Germinal center (tissue), 1 donor: ENCODE results near the gene NELL1.

Experiments used
- DNase-seq: peaks from one replicate; pipeline ENCODE4 v3.0.0; 2012; ENCODE audit warnings: mixed read lengths, low spot score

The NELL1 gene

GRCh38 chr11:20668131-20668809 lies 1.1 kb upstream of the NELL1 start:
- no peak for DNase-seq

GRCh38 chr11:20669820-20670684 lies 666 bp downstream of the NELL1 start:
- no peak for DNase-seq

DNA sequence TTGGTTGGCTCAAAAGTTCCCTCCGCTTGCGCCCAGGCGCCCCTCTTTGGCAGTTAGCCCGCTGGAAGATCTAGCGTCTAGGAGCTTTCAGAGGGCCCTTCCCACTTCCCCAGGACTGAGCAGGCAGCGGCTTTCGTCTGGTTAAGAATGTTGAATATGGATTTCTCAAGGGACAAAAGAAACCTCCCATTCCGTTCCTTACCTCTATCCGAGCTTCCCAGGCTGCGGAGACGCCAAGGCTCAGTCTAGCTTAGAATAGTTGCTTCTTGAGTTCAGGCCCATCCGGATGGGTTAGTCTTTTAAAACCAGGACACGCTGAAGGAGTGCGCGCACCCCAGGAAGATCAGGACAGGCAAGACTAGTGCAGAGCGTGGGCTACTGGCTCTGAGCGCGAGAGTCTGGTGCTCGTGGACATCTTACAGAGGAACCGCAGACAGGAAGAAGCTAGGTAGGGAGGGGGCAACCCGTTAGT lies 1.6 kb downstream of the NELL1 start:
- DNase-seq = no peak

GRCh38 chr11:20671856-20672546 lies 2.6 kb downstream of the NELL1 start:
- no peak for DNase-seq

DNA sequence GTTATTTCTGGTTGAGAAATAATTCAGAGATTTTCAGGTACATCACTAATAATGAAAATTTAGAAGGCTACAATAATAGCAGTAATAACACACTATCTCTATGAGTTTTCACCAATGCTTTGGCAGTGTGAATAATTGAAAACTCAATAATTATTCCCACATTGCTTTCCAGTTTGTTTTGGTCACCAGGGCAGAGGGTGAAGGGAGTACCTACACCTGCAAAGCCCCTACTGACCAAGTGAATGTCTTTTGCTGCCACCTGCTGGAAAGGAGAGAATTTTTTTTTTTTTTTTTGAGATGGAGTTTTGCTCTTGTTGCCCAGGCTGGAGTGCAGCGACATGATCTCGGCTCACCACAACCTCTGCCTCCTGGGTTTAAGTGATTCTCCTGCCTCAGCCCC lies 3.2 kb downstream of the NELL1 start:
- DNase-seq = no peak

- DNase-seq = no peak
Measured at GRCh38 chr11:20676658-20677057, 7.3 kb downstream of the NELL1 start.

DNA sequence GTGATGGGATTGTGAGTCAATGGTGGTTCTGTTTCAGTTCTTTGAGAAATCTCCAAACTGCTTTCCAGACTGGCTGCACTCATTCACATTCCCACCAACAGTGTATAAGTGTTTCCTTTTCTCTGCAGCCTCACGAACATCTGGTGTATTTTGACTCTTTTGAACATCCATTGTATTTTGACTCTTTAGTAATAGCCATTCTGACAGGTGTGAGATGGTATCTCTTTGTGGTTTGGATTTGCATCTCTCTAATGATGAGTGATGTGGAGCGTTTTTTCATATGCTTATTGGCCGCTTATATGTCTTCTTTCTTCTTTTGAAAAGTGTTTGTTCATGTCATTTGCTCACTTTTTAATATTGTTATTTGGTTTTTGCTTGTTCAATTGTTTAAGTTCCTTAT lies 19.4 kb downstream of the NELL1 start:
- no peak for DNase-seq

DNA sequence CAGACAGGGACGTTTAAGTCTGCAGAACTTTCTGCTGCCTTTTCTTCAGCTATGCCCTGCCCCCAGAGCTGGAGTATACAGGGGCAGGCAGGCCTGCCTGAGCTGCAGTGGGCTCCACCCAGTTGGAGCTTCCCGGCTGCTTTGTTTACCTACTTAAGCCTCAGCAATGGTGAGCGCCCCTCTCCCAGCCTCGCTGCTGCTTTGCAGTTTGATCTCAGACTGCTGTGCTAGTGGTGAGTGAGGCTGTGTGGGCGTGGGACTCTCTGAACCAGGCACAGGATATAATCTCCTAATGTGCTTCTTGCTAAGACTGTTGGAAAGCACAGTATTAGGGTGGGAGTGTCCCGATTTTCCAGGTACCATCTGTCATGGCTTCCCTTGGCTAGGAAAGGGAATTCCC lies 38.5 kb downstream of the NELL1 start:
- DNase-seq = no peak

DNA sequence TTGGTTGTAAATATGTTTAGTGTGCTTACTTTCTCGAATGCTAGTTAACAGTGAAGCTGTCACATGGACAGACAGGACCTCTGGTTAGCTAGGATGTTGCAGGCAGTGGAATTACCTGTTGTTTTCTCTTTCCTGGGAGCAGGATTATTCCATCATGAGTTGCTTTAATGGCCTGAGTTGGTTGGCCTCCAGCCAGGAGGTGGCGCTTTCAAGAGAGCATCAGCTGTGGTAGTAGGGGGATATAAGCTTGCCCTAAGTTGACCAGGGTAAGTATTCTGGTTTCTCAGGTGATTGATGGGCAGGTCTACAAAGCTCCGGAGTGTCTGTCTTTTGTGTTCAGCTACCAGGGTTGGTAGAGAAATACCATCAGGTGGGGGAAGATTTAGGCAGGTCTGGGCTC lies 43.5 kb downstream of the NELL1 start:
- DNase-seq = no peak

DNA sequence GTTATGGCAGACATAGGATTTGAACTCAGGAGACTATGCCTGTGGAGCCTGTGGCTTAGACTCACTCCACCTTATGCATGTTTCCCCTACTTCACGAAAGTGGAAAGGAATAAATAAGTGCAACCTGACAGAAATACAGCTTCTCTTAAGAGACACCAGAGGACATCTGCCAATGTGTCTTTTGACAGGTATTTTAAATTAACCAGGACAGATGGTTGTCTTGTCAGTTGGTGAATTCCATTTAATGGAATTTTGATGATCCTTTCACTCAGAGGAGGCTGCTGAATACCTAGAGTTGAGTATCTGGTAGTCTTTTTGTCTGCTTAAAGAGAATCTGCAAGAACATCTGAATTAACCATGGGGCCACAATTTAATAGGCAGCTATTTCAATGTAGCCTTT lies 46.1 kb downstream of the NELL1 start:
- DNase-seq = no peak

DNA sequence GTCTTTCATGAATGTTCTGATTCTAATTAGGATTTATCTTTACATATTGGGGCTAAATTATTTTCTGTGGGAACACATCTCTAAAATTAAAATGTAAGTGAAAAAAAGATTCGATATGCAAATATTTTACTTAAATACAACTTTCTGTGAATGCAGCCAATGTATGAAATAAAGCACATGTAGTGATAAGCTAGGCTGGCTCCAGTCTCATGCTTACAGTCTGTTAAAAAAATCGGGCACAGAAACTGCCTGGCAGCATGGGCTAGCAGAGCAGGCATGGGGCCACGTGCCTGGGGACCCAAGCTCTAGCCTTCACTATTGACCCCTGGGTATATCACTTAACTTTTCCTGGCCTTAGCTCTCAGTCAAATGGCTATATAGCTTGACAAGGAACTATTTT lies 46.5 kb downstream of the NELL1 start:
- DNase-seq = no peak

GRCh38 chr11:20719821-20720220 lies 50.4 kb downstream of the NELL1 start:
- no peak for DNase-seq

DNA sequence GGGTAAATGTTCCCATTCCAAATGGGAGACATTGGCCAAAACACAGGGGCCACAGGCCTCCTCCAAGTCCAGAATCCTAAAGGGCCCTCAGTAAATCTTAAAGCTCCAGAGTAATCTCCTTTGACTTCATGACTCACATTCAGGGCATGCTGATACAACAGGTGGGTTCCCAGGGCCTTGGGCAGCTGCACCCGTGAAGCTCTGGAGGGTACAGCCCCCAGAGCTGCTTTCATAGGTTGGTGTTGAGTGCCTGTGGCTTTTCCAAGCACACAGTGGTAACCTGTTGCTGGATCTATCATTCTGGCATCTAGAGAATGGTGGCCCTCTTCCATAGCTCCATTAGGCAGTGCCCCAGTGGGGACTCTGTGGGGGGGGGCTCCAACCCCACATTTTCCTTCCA lies 54.0 kb downstream of the NELL1 start:
- DNase-seq = no peak

DNA sequence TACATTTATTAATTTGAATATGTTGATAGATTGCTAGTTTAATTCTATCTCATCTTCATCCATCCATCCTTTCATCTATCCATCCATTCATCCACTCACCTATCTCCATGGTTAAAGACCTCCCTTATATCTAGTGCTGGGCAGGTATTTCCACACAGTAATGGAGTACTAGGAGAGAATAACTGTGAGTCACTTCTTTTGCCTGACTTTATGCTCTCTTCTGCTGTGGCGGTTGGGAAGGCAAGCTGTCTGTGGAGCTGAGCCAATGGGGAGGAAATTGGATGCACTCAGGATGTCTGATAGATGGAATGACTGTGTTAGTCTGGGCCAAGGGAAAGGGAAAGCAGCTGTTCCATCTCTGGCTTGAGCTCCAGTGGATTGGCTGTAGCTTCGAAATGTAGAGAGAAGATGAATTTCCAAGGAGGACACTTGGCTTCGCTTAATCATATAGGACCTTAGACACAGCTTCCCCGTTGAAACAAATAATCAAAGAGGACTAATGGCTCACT lies 60.3 kb downstream of the NELL1 start:
- DNase-seq = no peak

DNA sequence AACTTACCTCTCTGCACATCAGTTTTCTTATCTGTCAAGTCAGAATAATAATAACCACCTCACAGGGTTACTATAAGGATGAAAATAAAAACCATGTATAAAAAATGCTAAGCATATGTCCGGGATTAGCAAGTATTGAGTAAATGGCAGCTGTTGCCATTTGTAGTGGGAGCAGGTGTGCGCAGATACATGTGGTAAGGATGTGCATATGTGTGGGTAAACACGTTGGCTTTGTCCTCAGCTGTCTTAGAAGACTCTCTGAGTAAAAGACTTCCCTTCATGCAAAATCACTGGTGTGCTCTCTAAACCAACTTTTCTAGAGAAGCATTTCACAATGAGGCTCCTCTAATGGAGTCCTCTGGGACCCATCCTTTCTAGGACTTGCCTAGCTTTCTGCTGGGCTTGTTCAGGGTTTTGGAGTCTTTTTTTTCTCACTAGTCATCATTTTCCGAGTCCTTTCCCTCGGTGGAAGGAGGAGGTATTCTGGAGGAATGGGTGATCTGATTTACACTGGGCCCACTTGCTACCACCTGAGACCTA lies 62.4 kb downstream of the NELL1 start:
- DNase-seq = no peak

DNA sequence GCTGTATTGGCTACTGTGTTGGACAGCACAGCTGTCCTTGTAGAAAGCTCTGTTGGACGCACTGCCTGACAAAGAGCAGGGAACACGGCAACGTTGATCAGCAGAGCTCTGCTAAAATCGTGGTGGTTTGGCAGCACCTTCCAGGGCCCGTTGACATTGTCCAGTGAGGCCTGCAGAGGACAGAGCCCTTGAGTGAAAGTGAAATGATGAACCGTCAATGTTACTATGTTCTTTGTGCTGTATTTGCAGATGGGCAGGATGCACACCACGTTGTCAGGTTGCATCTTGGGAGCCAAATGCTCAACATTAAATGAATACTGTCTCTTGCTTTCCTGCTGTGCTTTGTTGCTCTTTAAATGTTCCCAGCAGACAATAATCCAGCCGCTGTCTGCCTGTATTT lies 69.7 kb downstream of the NELL1 start:
- DNase-seq = no peak

DNA sequence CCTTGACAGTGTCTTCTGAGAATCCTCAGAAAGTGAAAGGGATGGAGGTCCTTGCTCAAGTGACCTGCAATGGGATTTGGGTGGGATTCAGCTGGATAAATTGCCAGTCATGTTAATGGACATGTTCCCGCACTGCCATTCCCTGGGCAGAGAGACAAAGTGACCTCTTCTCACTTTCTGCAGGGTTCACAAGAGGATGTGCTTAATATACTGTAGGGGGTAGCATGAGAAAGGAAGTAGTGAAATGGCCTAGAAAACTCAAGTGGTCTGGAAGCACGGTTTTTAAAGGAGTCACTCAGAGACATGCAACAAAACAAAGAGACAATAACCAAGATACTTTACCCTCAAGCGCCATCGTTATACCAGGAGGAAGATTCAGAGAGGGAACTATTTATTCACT lies 70.2 kb downstream of the NELL1 start:
- DNase-seq = no peak

- no peak for DNase-seq
Measured at GRCh38 chr11:20754933-20755332, 85.5 kb downstream of the NELL1 start.

- DNase-seq = no peak
Measured at GRCh38 chr11:20759541-20759940, 90.2 kb downstream of the NELL1 start.

- no peak for DNase-seq
Measured at GRCh38 chr11:20760811-20761210, 91.4 kb downstream of the NELL1 start.

- DNase-seq = no peak
Measured at GRCh38 chr11:20762116-20762844, 92.9 kb downstream of the NELL1 start.

DNA sequence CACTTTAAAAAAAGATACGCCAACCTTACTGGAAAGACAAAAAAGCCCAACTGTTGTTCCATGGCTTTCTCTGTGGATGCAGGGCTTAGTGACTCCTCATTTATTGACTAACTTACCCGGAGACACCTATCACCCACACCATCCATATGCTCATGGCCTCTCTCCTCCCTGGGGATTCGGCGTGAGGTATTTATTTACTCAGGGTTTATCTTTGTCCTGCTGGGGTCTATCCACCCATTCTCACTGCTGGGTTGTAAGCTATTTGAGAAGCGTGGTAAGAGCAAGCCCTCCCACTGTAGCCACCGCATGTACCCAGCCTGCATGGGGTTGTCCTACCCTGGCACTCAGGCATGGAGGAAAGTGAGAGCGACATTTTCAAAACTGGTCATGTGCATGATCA lies 93.6 kb downstream of the NELL1 start:
- no peak for DNase-seq
